Urothelium cell line (cell line): Measurements from ENCODE around the gene CCDC32.
"Not testable (repeated sequence)": the region's sequence is repeated elsewhere in the genome, so short reads cannot be mapped to it uniquely, and the experiment has no call there.

Experiments
- DNase-seq: peaks from one replicate; pipeline ENCODE4 v3.0.0; 2011; ENCODE audit warnings: low spot score, mixed read lengths
- FAIRE-seq: peaks from 2 replicates; lab custom pipeline; 2011; peaks lifted over from hg19 to GRCh38; lab: Jason Lieb, UNC

The CCDC32 gene, protein sequence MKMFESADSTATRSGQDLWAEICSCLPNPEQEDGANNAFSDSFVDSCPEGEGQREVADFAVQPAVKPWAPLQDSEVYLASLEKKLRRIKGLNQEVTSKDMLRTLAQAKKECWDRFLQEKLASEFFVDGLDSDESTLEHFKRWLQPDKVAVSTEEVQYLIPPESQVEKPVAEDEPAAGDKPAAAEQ

DNA sequence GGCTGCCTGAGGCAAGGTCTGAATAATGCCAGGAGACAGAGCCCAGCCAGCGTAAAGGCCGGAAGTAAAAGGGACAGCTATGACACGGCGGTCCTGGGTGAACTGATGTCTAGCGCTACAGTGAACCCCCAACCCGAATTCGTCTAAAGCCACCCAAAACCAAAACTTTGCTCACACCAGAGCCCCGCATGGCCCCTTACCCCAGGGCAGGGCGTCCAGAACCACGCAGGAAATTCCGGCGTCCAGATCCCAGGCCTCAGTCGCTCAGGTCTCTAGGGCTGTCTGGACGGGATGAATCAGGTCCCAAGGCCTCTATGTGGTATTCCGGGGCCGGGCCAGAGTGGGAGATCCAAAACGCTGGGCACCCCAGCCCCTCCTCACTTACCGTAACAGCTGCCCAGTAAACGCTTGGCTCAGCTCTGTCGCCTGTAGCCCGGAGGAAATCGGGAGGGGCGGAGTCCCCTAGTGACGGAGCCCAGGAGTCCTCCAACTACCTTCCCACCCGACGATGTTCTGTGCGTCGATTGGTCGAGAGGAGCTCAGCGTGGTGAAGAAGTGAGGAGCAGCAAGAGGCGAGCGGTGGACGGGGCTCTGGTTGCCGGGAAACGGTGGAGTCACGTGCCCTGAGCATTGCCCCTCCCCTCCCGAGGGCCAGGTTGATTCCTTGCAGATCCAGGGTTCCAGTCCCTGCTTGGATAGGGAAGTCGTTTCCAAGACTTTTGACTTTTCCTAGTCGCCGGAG, at the start of gene CCDC32:
Gene CCDC32 (minus strand): TSS at position 452 of the 742 bp plus-strand sequence. CDS start 2,027 bp downstream, outside the sequence.
- FAIRE-seq = peak; percentile 74
- peak; percentile 99 for DNase-seq

- FAIRE-seq (no peak), DNase-seq (no peak)
These were observed 48.2 kb upstream of the CCDC32 start for GRCh38 chr15:40613080-40613479.

- no peak for DNase-seq
- no peak for FAIRE-seq
These were observed 39.1 kb upstream of the CCDC32 start for GRCh38 chr15:40603935-40604334.

- DNase-seq = no peak
- no peak for FAIRE-seq
These were observed 36.1 kb upstream of the CCDC32 start for GRCh38 chr15:40600956-40601355.

DNA sequence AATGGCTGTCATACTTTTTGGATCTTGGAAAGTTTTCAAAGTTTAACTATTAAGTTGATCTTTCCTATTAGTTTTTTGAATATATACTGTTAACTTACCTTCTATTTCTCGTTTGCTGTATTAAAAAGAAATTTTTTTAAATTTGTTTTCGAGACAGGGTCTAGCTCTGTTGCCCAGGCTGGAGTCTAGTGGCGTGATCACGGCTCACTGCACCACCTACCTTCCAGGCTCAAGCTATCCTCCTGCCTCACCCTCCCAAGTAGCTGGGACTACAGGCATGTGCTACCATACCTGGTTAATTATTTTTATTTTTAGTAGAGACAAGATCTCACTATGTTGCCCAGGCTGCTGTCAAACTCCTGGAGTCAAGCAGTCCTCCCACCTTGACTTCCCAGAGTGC, 33.8 kb upstream of the CCDC32 start:
- DNase-seq (no peak), FAIRE-seq (no peak)

DNA sequence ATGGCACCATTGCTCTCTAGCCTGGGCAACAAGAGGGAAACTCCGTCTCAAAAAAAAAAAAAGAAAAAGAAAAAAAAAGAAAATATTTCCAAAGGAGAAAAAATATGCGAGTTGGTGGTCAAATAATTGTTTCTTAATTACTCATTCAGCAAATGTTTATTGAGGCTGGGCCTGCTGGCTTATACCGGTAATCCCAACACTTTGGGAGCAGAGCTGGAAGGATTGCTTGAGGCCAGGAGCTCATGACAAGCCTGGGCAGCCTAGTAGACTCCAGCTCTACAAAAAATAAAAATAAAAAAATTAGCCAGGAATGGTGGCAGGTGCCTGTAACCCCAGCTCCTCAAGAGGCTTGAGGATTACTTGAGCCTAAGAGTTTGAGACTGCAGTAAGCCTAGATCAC, 33.3 kb upstream of the CCDC32 start:
- DNase-seq = no peak
- FAIRE-seq = no peak

DNA sequence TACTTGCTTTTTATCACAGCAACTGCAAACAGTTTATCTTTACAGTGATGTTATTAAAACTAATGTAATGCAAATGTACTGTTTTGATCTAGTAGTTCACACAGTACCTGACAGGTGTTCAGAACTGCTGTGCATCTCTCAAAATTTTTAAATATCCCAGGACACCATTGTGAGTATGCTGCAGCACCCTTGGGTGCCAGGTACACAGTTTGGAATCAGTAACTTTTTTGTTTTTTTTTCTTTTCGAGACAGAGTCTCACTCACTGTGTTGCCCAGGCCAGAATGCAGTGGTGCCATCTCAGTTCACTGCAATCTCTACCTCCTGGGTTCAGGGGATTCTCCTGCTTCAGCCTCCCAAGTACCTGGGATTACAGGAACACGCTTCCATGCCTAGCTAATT, 32.2 kb upstream of the CCDC32 start:
- no peak for DNase-seq
- FAIRE-seq = no peak

GRCh38 chr15:40595773-40596172, 30.9 kb upstream of the CCDC32 start:
- DNase-seq = no peak
- no peak for FAIRE-seq

GRCh38 chr15:40595219-40595618, 30.4 kb upstream of the CCDC32 start:
- DNase-seq (no peak), FAIRE-seq (no peak)

GRCh38 chr15:40594429-40594836, 29.6 kb upstream of the CCDC32 start:
- DNase-seq (peak; percentile 70), FAIRE-seq (no peak)

GRCh38 chr15:40593588-40594428, 29.0 kb upstream of the CCDC32 start, which contains the start of gene KNL1:
Gene KNL1, plus strand, starts transcription at chr15:40594249. Its CDS starts 8,683 bp downstream, at chr15:40602932.
- FAIRE-seq = no peak
- DNase-seq = peak; percentile 86

GRCh38 chr15:40593165-40593564, 28.3 kb upstream of the CCDC32 start:
- FAIRE-seq (no peak), DNase-seq (no peak)

- FAIRE-seq (no peak), DNase-seq (no peak)
These were observed 26.5 kb upstream of the CCDC32 start for GRCh38 chr15:40591389-40591788.

GRCh38 chr15:40590667-40591050, 25.8 kb upstream of the CCDC32 start:
- no peak for DNase-seq
- FAIRE-seq = no peak

DNA sequence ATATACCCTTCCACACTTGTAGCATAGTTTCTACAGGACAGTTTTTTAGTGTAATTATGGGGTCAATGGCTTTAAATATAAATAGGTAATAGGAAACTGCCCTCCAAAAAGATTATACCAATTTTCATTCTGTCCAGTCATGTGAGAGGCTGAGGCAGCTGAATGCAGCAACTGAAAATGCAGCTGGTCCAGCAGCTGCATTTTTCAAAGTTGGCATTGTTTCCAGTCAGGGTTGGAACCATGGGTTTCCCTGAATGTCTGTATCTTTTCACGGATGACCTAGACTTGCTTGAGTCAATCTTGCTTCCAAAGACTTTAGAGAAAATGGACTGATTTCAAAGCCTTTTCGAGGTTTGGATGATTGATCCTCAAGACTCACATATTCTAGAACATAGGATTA, 19.3 kb upstream of the CCDC32 start:
- no peak for FAIRE-seq

DNA sequence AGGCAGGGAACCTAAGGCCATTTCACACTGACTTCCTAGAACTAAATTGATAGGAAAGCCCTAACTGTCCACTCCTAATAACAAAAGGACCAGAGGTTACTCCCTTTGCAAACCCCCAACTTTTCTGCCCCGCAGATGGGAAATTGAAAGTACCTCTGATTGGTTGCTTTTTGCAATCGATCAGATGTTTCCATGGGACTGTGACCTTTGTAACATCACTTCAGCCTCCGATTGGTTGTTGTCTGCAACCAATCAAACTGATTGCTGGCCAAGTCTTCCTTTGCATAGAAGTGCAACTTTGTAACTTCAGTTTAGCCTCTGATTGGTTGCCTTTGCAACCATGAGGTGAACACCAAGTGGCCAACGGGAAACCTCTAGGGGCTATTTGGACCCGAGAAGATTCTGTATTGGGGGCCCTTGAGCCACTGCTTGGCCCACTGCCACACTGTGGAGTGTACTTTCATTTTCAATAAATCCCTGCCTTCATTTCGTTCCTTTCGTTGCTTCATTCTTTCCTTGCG, 17.9 kb upstream of the CCDC32 start:
- DNase-seq (peak; percentile 70), FAIRE-seq (peak; percentile 48)

More for the DNA sequence above, 19.3 kb upstream of the CCDC32 start:
- DNase-seq = no peak

DNA sequence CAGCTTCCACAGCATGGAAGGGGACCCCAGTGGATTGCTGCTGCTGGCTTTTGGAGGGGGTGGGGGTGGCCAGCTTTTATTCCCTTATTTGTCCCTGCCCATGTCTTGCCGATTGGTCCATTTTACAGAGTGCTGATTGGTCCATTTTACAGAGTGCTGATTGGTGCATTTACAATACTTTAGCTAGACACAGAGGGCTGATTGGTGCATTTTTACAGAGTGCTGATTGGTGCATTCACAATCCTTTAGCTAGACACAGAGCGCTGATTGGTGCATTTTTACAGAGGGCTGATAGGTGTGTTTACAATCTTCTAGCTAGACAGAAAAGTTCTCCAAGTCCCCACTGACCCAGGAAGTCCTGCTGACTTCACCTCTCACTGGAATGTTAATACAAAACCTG, 17.0 kb upstream of the CCDC32 start:
- not testable (repeated sequence) for DNase-seq, FAIRE-seq

DNA sequence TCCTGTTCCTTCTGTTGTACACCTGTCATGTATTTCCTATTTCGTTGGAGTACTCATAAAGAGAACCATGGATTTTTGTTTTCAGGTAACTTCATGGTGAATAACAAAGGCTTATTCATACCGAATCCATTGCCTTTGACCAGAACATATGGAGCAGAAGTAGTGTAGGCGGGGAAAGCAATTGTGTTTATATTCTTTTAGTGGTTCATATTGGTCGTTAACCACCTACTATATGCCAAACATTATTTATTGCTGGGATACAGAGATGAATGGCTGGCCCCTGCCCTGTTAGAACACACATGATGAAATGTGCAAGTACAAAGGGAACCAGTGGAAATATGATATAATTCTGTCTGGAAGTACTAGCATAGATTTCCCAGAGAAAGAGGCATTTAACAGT, 14.1 kb upstream of the CCDC32 start:
- DNase-seq (no peak), FAIRE-seq (no peak)

- FAIRE-seq, DNase-seq: not testable (repeated sequence)
These were observed 12.1 kb upstream of the CCDC32 start for GRCh38 chr15:40576914-40577313.

DNA sequence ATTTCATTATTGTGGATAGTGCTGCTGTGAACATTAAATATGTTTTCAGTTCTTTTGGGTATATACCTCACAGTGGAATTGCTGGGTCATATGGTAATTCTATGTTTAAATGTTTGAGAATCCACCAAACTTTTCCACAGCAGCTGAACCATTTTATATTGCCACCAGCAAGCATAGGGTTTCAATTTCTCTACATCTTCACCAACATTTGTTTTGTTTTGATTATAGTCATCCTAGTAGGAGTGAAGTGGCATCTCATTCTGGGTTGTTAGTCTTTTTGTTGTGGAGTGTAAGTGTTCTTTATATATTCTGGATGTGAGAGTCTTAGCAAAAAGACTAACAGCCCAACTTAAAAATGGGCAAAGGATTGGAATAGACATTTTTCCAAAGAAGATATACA, 10.3 kb upstream of the CCDC32 start:
- FAIRE-seq (no peak), DNase-seq (no peak)
